ENCODE data around the gene POLR3C. TPM values are rescaled to one million over a fixed set of nuclear protein-coding genes. Genes with fewer than 3 reads are reported as not detected.

POLR3C gene
- total RNA-seq, 2 donors from 2014 or later: 22.1 to 25.3 TPM

- intact Hi-C loops (cut with DNase I): no loop called here
- DNase-seq (ENCODE audit: low spot score): no peak
Measured at GRCh38 chr1:145892486-145893087, 68.6 kb downstream of the POLR3C start.

- intact Hi-C loops (cut with DNase I): no loop called here
- DNase-seq (ENCODE audit: low spot score): no peak
Measured at GRCh38 chr1:145893306-145894055, 69.5 kb downstream of the POLR3C start.

Small RNA genes within 50 kb of the gene (microRNA-seq; reads per million reads assigned to microRNA genes)
- 0 to 0.52 reads per million in 2 donors for gene MIR6736 (ENCODE audit: borderline microRNAs expressed in 2 of 2)

Other genes with a start within 250 kb of the POLR3C start
- gene GPR89A, start 216.2 kb upstream of the POLR3C start, total RNA-seq: 10 to 100 TPM; 15.1 to 20.2 TPM
- gene PDZK1, start 116.8 kb upstream of the POLR3C start, total RNA-seq: under 1 TPM in 1 of 2 donors, not detected in 1; 0.29 TPM
- gene CD160, start 104.7 kb upstream of the POLR3C start, total RNA-seq: not detected
- gene RNF115, start 105 bp upstream of the POLR3C start, total RNA-seq: 10 to 100 TPM; 28.5 to 69.0 TPM
- gene NUDT17, start 21.4 kb downstream of the POLR3C start, total RNA-seq: 1 to 10 TPM; 1.8 to 2.5 TPM
- gene PIAS3, start 34.9 kb downstream of the POLR3C start, total RNA-seq: 10 to 100 TPM; 28.6 to 34.7 TPM
- 1 to 10 TPM; 5.0 to 7.0 TPM for gene ANKRD35, start 61.7 kb downstream of the POLR3C start, total RNA-seq
- 1 to 10 TPM; 5.7 to 9.0 TPM for gene ITGA10, start 85.8 kb downstream of the POLR3C start, total RNA-seq
- 10 to 100 TPM; 19.8 to 24.4 TPM for gene PEX11B, start 94.5 kb downstream of the POLR3C start, total RNA-seq
- gene RBM8A, start 103.3 kb downstream of the POLR3C start, total RNA-seq: 10 to 100 TPM; 81.0 to 83.3 TPM
- 10 to 100 TPM; 45.5 to 45.8 TPM for gene LIX1L, start 133.8 kb downstream of the POLR3C start, total RNA-seq
- 1 to 10 TPM; 2.3 TPM for gene ANKRD34A, start 140.4 kb downstream of the POLR3C start, total RNA-seq
- 10 to 100 TPM; 22.8 to 23.8 TPM for gene POLR3GL, start 140.5 kb downstream of the POLR3C start, total RNA-seq
- gene TXNIP, start 172.4 kb downstream of the POLR3C start, total RNA-seq: 100 to 1,000 TPM; 393 to 441 TPM
- gene HJV, start 197.5 kb downstream of the POLR3C start, total RNA-seq: not detected

All from posterior vena cava (tissue), 2 donors.